ENCODE results near the gene TRAM2. TPM values are rescaled to one million over a fixed set of nuclear protein-coding genes. Genes with fewer than 3 reads are reported as not detected.
A peak's percentile ranks its signal among the peaks of the same experiment; 100 is the strongest.

TRAM2 gene
- total and polyA plus RNA-seq, 9 of the 15 experiments (the other 6 are each of a cell fraction or from before 2014, with no cell fraction given): 2.6 to 13.3 (median 8.9) TPM

DNA sequence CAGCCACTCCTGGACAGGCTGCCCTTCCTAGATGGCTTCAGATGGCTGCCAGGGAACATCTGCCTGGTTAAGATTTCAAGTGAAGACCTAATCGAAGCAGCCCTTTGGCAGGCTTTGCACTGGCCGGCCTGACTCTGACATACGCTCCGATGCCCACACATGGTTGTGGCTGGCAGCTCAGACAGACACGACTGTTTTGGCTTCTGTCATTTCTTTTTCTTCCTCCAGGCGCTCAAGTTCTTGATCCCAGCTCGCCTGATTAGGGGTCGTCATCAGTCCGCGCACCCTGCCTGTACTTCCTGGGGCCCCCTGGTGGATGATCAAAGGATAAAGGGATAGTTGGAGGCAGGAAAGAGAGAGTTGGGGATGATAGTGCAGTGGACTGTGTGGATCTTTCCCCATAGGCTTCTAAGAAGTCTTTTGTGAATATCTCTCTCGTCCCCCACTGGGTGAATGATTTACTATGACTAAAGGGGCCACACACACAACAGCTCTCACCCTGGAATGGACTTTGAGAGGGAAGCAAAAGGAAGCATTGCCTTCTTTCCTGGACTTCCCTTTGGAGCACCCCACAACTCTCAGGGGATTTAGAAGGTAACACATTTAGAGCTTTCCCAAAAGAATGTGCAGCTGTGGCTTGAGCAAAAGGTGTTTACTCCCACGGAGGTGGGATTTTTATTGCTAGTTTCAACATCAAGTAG lies 21.4 kb upstream of the TRAM2 start (continued):
- TF ChIP-seq ZNF609 (CRISPR knock-in tag; IDR thresholded peaks at IDR 0.05; ENCODE audit: borderline replicate concordance) (no peak), TCFL5 (CRISPR knock-in tag; conservative IDR thresholded peaks at IDR 0.05) (no peak), BRF1 (IDR thresholded peaks at IDR 0.05; ENCODE audit: borderline replicate concordance, extremely low read depth, insufficient read length) (no peak), SIN3A (IDR thresholded peaks at IDR 0.05; ENCODE audit: borderline replicate concordance in 2 of 2, control insufficient read depth in 1 of 2, low read depth in 2 of 2, low read length in 2 of 2) (0 out of 4 replicates have a peak, but pooled peaks of 1 of the 2 experiments have one; percentile 23), RBM34 (IDR thresholded peaks at IDR 0.05; ENCODE audit: borderline replicate concordance, insufficient read depth, low read length) (no peak), CTCF (IDR thresholded peaks at IDR 0.05 in 2 of 3, conservative IDR thresholded peaks at IDR 0.05 in 1 of 3; ENCODE audit: insufficient read depth in 2 of 3, low read depth in 1 of 3, low read length in 3 of 3) (peak; percentile 93 to 98 (median 93))
- TF ChIP-seq, protein P1, sequence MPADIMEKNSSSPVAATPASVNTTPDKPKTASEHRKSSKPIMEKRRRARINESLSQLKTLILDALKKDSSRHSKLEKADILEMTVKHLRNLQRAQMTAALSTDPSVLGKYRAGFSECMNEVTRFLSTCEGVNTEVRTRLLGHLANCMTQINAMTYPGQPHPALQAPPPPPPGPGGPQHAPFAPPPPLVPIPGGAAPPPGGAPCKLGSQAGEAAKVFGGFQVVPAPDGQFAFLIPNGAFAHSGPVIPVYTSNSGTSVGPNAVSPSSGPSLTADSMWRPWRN (IDR thresholded peaks at IDR 0.05; ENCODE audit: low read depth): no peak
- TF ChIP-seq, protein P2, sequence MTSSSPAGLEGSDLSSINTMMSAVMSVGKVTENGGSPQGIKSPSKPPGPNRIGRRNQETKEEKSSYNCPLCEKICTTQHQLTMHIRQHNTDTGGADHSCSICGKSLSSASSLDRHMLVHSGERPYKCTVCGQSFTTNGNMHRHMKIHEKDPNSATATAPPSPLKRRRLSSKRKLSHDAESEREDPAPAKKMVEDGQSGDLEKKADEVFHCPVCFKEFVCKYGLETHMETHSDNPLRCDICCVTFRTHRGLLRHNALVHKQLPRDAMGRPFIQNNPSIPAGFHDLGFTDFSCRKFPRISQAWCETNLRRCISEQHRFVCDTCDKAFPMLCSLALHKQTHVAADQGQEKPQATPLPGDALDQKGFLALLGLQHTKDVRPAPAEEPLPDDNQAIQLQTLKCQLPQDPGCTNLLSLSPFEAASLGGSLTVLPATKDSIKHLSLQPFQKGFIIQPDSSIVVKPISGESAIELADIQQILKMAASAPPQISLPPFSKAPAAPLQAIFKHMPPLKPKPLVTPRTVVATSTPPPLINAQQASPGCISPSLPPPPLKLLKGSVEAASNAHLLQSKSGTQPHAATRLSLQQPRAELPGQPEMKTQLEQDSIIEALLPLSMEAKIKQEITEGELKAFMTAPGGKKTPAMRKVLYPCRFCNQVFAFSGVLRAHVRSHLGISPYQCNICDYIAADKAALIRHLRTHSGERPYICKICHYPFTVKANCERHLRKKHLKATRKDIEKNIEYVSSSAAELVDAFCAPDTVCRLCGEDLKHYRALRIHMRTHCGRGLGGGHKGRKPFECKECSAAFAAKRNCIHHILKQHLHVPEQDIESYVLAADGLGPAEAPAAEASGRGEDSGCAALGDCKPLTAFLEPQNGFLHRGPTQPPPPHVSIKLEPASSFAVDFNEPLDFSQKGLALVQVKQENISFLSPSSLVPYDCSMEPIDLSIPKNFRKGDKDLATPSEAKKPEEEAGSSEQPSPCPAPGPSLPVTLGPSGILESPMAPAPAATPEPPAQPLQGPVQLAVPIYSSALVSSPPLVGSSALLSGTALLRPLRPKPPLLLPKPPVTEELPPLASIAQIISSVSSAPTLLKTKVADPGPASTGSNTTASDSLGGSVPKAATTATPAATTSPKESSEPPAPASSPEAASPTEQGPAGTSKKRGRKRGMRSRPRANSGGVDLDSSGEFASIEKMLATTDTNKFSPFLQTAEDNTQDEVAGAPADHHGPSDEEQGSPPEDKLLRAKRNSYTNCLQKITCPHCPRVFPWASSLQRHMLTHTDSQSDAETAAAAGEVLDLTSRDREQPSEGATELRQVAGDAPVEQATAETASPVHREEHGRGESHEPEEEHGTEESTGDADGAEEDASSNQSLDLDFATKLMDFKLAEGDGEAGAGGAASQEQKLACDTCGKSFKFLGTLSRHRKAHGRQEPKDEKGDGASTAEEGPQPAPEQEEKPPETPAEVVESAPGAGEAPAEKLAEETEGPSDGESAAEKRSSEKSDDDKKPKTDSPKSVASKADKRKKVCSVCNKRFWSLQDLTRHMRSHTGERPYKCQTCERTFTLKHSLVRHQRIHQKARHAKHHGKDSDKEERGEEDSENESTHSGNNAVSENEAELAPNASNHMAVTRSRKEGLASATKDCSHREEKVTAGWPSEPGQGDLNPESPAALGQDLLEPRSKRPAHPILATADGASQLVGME (CRISPR knock-in tag; IDR thresholded peaks at IDR 0.05): no peak
